Stimulated activated naive CD8-positive, alpha-beta T cell treated with anti-CD3 and anti-CD28 coated beads, Interleukin-15, amount 100 ng/mL, for 72 hours (primary cell): ENCODE data around the gene GCN1.

Source experiments
- ATAC-seq: fragments of 150-1000 bp; cut with Tn5 transposase; 2 replicates; pipeline ENCODE4 v1.10.0; 2021; ENCODE audit warnings: mild to moderate bottlenecking, moderate library complexity
- DNase-seq, 2 donors: peaks; one replicate each; pipeline ENCODE4 v3.0.0; 2021 to 2022
- H3K27ac Mint-ChIP-seq, 2 donors: one replicate each; pipeline ENCODE4 v1.8.0; 2022; ENCODE audit warnings: mild to moderate bottlenecking in 2 of 2, mixed read lengths in 2 of 2, moderate library complexity in 2 of 2
- H3K27me3 Mint-ChIP-seq: one replicate; pipeline ENCODE4 v1.8.0; 2022; ENCODE audit warnings: mixed read lengths
- H3K4me1 Mint-ChIP-seq: one replicate; pipeline ENCODE4 v1.8.0; 2022; ENCODE audit warnings: mild to moderate bottlenecking, mixed read lengths
- H3K4me3 Mint-ChIP-seq, 2 donors: one replicate each; pipeline ENCODE4 v1.8.0; 2022; ENCODE audit warnings: mild to moderate bottlenecking in 2 of 2, mixed read lengths in 2 of 2, moderate library complexity in 1 of 2
- H3K9me3 Mint-ChIP-seq, 2 donors: one replicate each; pipeline ENCODE4 v1.8.0; 2022; ENCODE audit warnings: mixed read lengths in 2 of 2

Gene GCN1

DNA sequence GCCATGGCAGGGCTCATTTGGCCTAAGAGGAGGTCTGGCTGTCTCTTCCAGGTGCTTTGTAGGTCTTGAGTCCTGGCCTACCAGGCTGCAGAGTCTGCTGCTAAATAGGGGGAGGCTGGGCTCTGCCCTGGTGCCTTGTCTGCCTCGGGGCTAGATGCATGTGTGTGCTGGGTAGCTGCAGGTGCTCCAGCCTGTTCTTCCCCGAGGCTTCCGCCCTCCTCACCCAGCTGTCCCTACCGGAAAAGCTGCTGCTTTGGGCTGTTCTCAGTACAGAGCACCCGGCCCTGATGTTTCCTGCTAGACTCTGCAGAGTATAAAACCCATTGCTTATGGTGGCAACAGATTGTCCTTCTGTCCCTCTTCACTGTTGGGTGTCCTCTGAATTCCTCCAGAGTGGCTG lies 115.6 kb downstream of the GCN1 start:
- peak; percentile 48 for ATAC-seq
- peak overlapping the region; percentile 27 to 48 for H3K27ac Mint-ChIP-seq
- no peaks in the 10 kb centered on the region for H3K27me3 Mint-ChIP-seq
- H3K4me1 Mint-ChIP-seq, result peaks cover 28% of the 10 kb centered on the region
- no peak overlapping the region for H3K4me3 Mint-ChIP-seq
- DNase-seq, result no peak
- H3K9me3 Mint-ChIP-seq, result no peaks in the 10 kb centered on the region

DNA sequence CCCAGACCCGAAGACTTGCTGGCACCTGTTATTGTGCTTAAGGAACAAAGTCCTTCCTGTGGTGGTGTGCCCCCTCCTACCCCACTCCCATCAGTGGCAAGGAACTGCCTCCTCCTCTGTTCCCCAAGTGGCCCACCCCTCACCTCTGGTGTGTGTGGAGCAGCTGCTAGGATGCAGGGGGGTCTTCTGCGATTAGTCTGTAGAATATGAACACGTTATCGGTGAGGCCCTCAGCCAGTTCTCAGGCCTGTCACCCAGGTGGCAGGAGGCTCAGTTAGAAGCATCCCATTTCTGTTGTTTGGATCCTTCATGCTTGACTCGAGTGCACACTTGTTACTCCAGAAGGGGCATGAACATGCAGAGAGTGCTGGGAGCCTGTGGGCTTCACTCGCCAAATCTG lies 117.3 kb downstream of the GCN1 start:
- no peaks in the 10 kb centered on the region for H3K27me3 Mint-ChIP-seq
- ATAC-seq (no peak), DNase-seq (no peak)
- no peak overlapping the region for H3K4me3 Mint-ChIP-seq
- no peak overlapping the region for H3K27ac Mint-ChIP-seq
- peaks cover 40% of the 10 kb centered on the region for H3K4me1 Mint-ChIP-seq
- no peaks in the 10 kb centered on the region for H3K9me3 Mint-ChIP-seq
